Measurements from ENCODE around the gene PRM3.

PRM3 gene

DNA sequence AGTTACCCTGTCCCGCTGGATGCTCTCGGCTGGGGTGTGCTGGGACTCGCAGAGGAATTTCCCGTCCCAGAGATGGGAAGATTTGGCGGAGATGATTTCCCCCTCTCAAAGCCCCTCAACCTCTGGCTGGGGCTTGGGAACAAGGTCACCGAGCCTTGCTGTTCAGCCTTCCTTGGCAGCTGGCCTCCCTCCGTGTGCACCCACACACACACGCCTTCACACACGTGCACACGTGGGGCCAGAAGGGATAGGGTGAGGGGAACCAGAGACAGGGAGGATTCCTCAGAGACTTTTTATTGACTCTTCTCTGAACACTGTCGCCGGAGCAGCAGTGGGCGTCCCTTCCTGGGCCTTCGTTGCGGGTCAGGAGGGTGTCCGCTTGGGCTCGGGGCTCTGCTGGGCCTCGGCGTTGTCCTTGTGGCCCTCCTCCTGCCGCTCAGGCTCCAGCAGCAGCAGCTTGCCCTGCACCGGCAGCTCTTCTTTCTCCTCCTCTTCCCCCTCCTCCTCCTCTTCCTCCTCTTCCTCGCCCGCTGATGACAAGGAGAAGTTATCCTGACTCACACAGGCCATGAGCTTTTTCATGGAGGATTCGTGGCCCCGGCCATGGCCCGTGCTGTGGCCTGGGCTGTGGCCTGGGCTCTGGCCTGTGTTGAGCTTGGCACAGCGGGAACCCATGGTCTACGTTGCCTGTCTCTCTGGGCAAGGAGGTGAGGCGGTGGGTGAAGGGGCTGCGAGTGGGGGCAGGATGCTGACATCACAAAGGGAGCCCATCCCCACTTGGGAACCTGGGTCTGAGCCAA, at the start of gene PRM3:
Gene PRM3 (minus strand): TSS at position 709 of the 800 bp plus-strand sequence. CDS start 34 bp downstream, at position 675.
- TF ChIP-seq, protein P1, sequence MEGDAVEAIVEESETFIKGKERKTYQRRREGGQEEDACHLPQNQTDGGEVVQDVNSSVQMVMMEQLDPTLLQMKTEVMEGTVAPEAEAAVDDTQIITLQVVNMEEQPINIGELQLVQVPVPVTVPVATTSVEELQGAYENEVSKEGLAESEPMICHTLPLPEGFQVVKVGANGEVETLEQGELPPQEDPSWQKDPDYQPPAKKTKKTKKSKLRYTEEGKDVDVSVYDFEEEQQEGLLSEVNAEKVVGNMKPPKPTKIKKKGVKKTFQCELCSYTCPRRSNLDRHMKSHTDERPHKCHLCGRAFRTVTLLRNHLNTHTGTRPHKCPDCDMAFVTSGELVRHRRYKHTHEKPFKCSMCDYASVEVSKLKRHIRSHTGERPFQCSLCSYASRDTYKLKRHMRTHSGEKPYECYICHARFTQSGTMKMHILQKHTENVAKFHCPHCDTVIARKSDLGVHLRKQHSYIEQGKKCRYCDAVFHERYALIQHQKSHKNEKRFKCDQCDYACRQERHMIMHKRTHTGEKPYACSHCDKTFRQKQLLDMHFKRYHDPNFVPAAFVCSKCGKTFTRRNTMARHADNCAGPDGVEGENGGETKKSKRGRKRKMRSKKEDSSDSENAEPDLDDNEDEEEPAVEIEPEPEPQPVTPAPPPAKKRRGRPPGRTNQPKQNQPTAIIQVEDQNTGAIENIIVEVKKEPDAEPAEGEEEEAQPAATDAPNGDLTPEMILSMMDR (IDR thresholded peaks at IDR 0.05; ENCODE audit: control insufficient read depth, extremely low read depth, insufficient read depth) = no peak

DNA sequence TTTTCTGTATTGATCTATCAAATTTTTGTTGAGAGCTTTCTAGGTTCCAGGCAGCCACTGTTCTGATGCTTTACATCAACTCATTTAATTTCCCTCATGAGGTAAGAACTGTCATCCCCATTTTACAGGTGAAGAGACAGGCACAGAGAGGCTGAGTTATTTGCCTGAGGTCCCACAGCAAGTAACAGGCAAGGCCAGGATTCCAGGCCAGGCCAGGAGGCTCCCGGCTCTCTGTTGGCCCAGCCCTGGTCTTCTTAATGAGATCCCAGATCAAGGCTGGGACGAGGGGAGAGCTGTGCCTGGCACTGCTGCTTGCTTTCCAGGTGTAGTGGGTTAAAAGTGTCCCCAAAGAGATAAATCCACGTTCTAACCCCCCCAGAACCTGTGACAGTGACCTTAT, 49.4 kb upstream of the PRM3 start:
- TF ChIP-seq, protein P1 (IDR thresholded peaks at IDR 0.05; ENCODE audit: control insufficient read depth, extremely low read depth, insufficient read depth) = no peak
- H3K4me3 ChIP-seq (ENCODE audit: low read depth, low read length) = no peak overlapping the region
- DNase-seq (ENCODE audit: low read depth) = no peak

More for the DNA sequence above, at the start of gene PRM3:
- H3K4me3 ChIP-seq (ENCODE audit: low read depth, low read length) = no peak within 1 kb of the TSS
- no peak for DNase-seq (ENCODE audit: low read depth)

GRCh38 chr16:11321662-11322061, 48.2 kb upstream of the PRM3 start:
- TF ChIP-seq, protein P1 (IDR thresholded peaks at IDR 0.05; ENCODE audit: control insufficient read depth, extremely low read depth, insufficient read depth) = no peak
- no peak for DNase-seq (ENCODE audit: low read depth)
- H3K4me3 ChIP-seq (ENCODE audit: low read depth, low read length) = no peak overlapping the region

DNA sequence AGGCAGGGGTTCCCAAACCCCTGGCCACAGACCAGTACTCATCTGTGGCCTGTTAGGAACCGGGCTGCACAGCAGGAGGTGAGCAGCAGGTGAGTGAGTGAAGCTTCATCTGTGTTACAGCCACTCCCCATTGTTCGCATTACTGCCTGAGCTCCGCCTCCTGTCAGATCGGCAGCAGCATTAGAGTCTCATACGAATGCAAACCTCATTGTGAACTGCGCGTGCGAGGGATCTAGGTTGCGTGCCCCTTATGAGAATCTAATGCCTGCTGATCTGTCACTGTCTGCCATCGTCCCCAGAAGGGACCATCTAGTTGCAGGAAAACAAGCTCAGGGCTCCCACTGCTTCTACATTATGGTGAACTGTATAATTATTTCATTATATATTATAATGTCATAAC, 46.7 kb upstream of the PRM3 start:
- no peak for DNase-seq (ENCODE audit: low read depth)
- TF ChIP-seq, protein P1 (IDR thresholded peaks at IDR 0.05; ENCODE audit: control insufficient read depth, extremely low read depth, insufficient read depth) = no peak
- H3K4me3 ChIP-seq (ENCODE audit: low read depth, low read length) = no peak overlapping the region

- H3K4me3 ChIP-seq (ENCODE audit: low read depth, low read length) = no peak overlapping the region
- no peak for DNase-seq (ENCODE audit: low read depth)
- TF ChIP-seq, protein P1 (IDR thresholded peaks at IDR 0.05; ENCODE audit: control insufficient read depth, extremely low read depth, insufficient read depth) = no peak
These were observed 46.2 kb upstream of the PRM3 start for GRCh38 chr16:11319529-11320146.

GRCh38 chr16:11318817-11319216, 45.4 kb upstream of the PRM3 start:
- H3K4me3 ChIP-seq (ENCODE audit: low read depth, low read length) = no peak overlapping the region
- TF ChIP-seq, protein P1 (IDR thresholded peaks at IDR 0.05; ENCODE audit: control insufficient read depth, extremely low read depth, insufficient read depth) = no peak
- DNase-seq (ENCODE audit: low read depth) = no peak

Measured in LNCaP clone FGC (cell line).